ENCODE results near the gene FAAP100.

DNA sequence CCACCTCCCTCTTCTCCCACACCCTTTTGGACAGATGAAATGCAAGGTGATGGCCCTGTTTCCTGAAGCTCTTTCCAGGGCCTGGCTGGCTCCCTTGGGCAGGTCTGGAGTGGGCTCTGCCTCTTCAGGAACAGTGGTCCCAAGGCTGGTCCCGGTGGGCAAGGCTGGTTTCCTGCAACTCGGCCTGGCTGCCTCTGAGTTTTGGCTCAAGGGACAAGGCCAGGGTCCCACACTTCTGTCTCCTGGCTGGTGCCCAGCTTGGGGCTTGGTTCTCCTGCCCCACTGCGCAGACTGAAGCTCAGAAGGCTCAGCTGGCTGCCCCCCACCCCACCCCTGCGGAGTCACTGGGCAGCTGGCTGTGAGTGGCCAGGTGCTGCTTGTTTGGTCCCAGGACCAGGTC lies 35.7 kb downstream of the FAAP100 start:
- TF ChIP-seq, protein P1, sequence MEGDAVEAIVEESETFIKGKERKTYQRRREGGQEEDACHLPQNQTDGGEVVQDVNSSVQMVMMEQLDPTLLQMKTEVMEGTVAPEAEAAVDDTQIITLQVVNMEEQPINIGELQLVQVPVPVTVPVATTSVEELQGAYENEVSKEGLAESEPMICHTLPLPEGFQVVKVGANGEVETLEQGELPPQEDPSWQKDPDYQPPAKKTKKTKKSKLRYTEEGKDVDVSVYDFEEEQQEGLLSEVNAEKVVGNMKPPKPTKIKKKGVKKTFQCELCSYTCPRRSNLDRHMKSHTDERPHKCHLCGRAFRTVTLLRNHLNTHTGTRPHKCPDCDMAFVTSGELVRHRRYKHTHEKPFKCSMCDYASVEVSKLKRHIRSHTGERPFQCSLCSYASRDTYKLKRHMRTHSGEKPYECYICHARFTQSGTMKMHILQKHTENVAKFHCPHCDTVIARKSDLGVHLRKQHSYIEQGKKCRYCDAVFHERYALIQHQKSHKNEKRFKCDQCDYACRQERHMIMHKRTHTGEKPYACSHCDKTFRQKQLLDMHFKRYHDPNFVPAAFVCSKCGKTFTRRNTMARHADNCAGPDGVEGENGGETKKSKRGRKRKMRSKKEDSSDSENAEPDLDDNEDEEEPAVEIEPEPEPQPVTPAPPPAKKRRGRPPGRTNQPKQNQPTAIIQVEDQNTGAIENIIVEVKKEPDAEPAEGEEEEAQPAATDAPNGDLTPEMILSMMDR (IDR thresholded peaks at IDR 0.05; ENCODE audit: poor library complexity, severe bottlenecking) = no peak
- TF ChIP-seq, protein P2, sequence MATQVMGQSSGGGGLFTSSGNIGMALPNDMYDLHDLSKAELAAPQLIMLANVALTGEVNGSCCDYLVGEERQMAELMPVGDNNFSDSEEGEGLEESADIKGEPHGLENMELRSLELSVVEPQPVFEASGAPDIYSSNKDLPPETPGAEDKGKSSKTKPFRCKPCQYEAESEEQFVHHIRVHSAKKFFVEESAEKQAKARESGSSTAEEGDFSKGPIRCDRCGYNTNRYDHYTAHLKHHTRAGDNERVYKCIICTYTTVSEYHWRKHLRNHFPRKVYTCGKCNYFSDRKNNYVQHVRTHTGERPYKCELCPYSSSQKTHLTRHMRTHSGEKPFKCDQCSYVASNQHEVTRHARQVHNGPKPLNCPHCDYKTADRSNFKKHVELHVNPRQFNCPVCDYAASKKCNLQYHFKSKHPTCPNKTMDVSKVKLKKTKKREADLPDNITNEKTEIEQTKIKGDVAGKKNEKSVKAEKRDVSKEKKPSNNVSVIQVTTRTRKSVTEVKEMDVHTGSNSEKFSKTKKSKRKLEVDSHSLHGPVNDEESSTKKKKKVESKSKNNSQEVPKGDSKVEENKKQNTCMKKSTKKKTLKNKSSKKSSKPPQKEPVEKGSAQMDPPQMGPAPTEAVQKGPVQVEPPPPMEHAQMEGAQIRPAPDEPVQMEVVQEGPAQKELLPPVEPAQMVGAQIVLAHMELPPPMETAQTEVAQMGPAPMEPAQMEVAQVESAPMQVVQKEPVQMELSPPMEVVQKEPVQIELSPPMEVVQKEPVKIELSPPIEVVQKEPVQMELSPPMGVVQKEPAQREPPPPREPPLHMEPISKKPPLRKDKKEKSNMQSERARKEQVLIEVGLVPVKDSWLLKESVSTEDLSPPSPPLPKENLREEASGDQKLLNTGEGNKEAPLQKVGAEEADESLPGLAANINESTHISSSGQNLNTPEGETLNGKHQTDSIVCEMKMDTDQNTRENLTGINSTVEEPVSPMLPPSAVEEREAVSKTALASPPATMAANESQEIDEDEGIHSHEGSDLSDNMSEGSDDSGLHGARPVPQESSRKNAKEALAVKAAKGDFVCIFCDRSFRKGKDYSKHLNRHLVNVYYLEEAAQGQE (IDR thresholded peaks at IDR 0.05; ENCODE audit: borderline replicate concordance) = no peak
